GM23338 (cell line): ENCODE results near the gene GPN2. TPM values are rescaled to one million over a fixed set of nuclear protein-coding genes. Genes with fewer than 3 reads are reported as not detected.

Experiments used
- ATAC-seq: fragments of 200-7000 bp; cut with Tn5 transposase; 3 replicates; pipeline ENCODE4 v1.9.1; 2020
- DNase-seq: peaks from one replicate; pipeline ENCODE4 v3.0.0-alpha.2; 2015; ENCODE audit warnings: low spot score
- H2AFZ ChIP-seq: fragments of 200-600 bp; sonication (generic); 2 replicates; pipeline ENCODE4 v1.8.0; 2016; ENCODE audit warnings: antibody characterized with exemption, mild to moderate bottlenecking, moderate library complexity
- H3F3A ChIP-seq: fragments of 200-600 bp; sonication (generic); replicated peaks from 2 replicates; pipeline ENCODE4 v1.8.0; 2017; ENCODE audit warnings: antibody characterized with exemption, mixed run types, low read depth
- H3K27ac ChIP-seq: fragments of 200-600 bp; sonication (generic); 2 replicates; pipeline ENCODE4 v1.6.1; 2016; ENCODE audit warnings: low read depth
- H3K27me3 ChIP-seq: fragments of 200-600 bp; sonication (generic); 2 replicates; pipeline ENCODE4 v1.8.0; 2016; ENCODE audit warnings: mild to moderate bottlenecking, mixed run types, moderate library complexity; ENCODE audit not compliant: insufficient read depth
- H3K36me3 ChIP-seq: fragments of 200-600 bp; sonication (generic); 2 replicates; pipeline ENCODE4 v1.8.0; 2016; ENCODE audit warnings: mild to moderate bottlenecking; ENCODE audit not compliant: insufficient read depth
- H3K4me1 ChIP-seq: fragments of 200-600 bp; sonication (generic); 2 replicates; pipeline ENCODE4 v1.8.0; 2016; ENCODE audit warnings: mild to moderate bottlenecking, moderate library complexity; ENCODE audit not compliant: insufficient read depth
- H3K4me2 ChIP-seq: fragments of 200-600 bp; sonication (generic); 2 replicates; pipeline ENCODE4 v1.7.1; 2017; ENCODE audit warnings: mixed run types
- H3K4me3 ChIP-seq: fragments of 200-600 bp; sonication (generic); 2 replicates; pipeline ENCODE4 v1.6.1; 2016; ENCODE audit warnings: mixed run types
- H3K79me2 ChIP-seq: fragments of 200-600 bp; sonication (generic); replicated peaks from 2 replicates; pipeline ENCODE4 v1.8.0; 2017; ENCODE audit warnings: mild to moderate bottlenecking; ENCODE audit not compliant: insufficient read depth
- H3K9me2 ChIP-seq: fragments of 200-600 bp; sonication (generic); 2 replicates; pipeline ENCODE4 v1.8.0; 2017; ENCODE audit not compliant: insufficient read depth
- H4K20me1 ChIP-seq: fragments of 200-600 bp; sonication (generic); replicated peaks from 2 replicates; pipeline ENCODE4 v1.8.0; 2017; ENCODE audit warnings: mild to moderate bottlenecking; ENCODE audit not compliant: insufficient read depth
- H3K27ac Mint-ChIP-seq: 2 replicates; pipeline ENCODE4 v1.8.0; 2020; ENCODE audit warnings: inconsistent platforms, mild to moderate bottlenecking, moderate library complexity, mixed read lengths
- H3K27me3 Mint-ChIP-seq: 3 replicates; pipeline ENCODE4 v1.8.0; 2022; ENCODE audit warnings: low read depth, mild to moderate bottlenecking, moderate library complexity, mixed read lengths, inconsistent platforms; ENCODE audit not compliant: insufficient read depth, poor library complexity
- H3K36me3 Mint-ChIP-seq: 3 replicates; pipeline ENCODE4 v1.8.0; 2021; ENCODE audit warnings: low read depth, mild to moderate bottlenecking, inconsistent platforms, moderate library complexity, mixed read lengths
- H3K4me1 Mint-ChIP-seq: 3 replicates; pipeline ENCODE4 v1.8.0; 2020; ENCODE audit warnings: mild to moderate bottlenecking, inconsistent platforms, mixed read lengths
- H3K4me3 Mint-ChIP-seq: 3 replicates; pipeline ENCODE4 v1.8.0; 2021; ENCODE audit warnings: moderate library complexity, mild to moderate bottlenecking, inconsistent platforms, mixed read lengths
- H3K9me3 Mint-ChIP-seq: 3 replicates; pipeline ENCODE4 v1.8.0; 2020; ENCODE audit warnings: moderate library complexity, mild to moderate bottlenecking, inconsistent platforms, mixed read lengths
- CREB1 ChIP-seq: fragments of 250-450 bp; sonication (Bioruptor Pico); IDR thresholded peaks from 2 replicates; pipeline ENCODE4 v1.5.0; 2020; ENCODE audit warnings: low read depth, mild to moderate bottlenecking, moderate library complexity
- CTCF ChIP-seq, 2 experiments: fragments of 200-600 bp in 1 of 2; sonication (generic) in 1 of 2; conservative IDR thresholded peaks; 2 replicates each; pipeline versions ENCODE4 v1.5.1 to v1.6.1; 2016 to 2017; ENCODE audit warnings: antibody characterized with exemption in 2 of 2, low read depth in 2 of 2, mild to moderate bottlenecking in 2 of 2, moderate library complexity in 1 of 2
- ETS1 ChIP-seq: IDR thresholded peaks from 2 replicates; pipeline ENCODE4 v1.6.1; 2016; ENCODE audit warnings: antibody characterized with exemption
- EZH2 ChIP-seq: fragments of 200-600 bp; sonication (generic); IDR thresholded peaks from one replicate; pipeline ENCODE4 v1.8.0; 2017; ENCODE audit warnings: antibody characterized with exemption, mild to moderate bottlenecking, low read depth; ENCODE audit not compliant: unreplicated experiment
- EZH2phosphoT487 ChIP-seq: fragments of 200-600 bp; sonication (generic); IDR thresholded peaks from one replicate; pipeline ENCODE4 v1.8.1; 2018; ENCODE audit warnings: antibody characterized with exemption; ENCODE audit not compliant: unreplicated experiment
- NANOG ChIP-seq: IDR thresholded peaks from 2 replicates; pipeline ENCODE4 v1.6.1; 2016; ENCODE audit warnings: antibody characterized with exemption, borderline replicate concordance
- POLR2AphosphoS5 ChIP-seq: IDR thresholded peaks from 2 replicates; pipeline ENCODE4 v1.6.1; 2016; ENCODE audit warnings: antibody characterized with exemption, low read depth
- STAT1 ChIP-seq: IDR thresholded peaks from one replicate; pipeline ENCODE4 v1.6.1; 2016; ENCODE audit warnings: antibody characterized with exemption; ENCODE audit not compliant: unreplicated experiment
- ZNF114 ChIP-seq: fragments of 250-450 bp; sonication (Bioruptor Pico); IDR thresholded peaks from 2 replicates; pipeline ENCODE4 v1.5.0; 2020; ENCODE audit warnings: mild to moderate bottlenecking, moderate library complexity
- ZNF331 ChIP-seq: fragments of 250-450 bp; sonication (Bioruptor Pico); IDR thresholded peaks from 2 replicates; pipeline ENCODE4 v1.5.0; 2020; ENCODE audit warnings: low read depth, mild to moderate bottlenecking, moderate library complexity
- polyA plus RNA-seq: library from polyadenylated mRNA; unstranded; fragments of >200 nt; fragmentation: Nextera tagmentation; extraction: Ambion mirVana; gene quantifications from 2 replicates; pipeline ENCODE4 v1.2.1, GENCODE V29; 2016
- total RNA-seq: library from RNA; depleted of rRNA; stranded (reverse); fragments of >200 nt; shearing (Covaris generic); gene quantifications from 2 replicates; pipeline ENCODE4 v1.2.3, GENCODE V29; 2014
- TF ChIP-seq, protein P1 (sequence below): IDR thresholded peaks from one replicate; pipeline ENCODE4 v1.6.1; 2018; ENCODE audit warnings: antibody characterized with exemption; ENCODE audit not compliant: unreplicated experiment

Gene GPN2
- total and polyA plus RNA-seq, 2 experiments from 2014 or later: 10.1 to 19.4 TPM

DNA sequence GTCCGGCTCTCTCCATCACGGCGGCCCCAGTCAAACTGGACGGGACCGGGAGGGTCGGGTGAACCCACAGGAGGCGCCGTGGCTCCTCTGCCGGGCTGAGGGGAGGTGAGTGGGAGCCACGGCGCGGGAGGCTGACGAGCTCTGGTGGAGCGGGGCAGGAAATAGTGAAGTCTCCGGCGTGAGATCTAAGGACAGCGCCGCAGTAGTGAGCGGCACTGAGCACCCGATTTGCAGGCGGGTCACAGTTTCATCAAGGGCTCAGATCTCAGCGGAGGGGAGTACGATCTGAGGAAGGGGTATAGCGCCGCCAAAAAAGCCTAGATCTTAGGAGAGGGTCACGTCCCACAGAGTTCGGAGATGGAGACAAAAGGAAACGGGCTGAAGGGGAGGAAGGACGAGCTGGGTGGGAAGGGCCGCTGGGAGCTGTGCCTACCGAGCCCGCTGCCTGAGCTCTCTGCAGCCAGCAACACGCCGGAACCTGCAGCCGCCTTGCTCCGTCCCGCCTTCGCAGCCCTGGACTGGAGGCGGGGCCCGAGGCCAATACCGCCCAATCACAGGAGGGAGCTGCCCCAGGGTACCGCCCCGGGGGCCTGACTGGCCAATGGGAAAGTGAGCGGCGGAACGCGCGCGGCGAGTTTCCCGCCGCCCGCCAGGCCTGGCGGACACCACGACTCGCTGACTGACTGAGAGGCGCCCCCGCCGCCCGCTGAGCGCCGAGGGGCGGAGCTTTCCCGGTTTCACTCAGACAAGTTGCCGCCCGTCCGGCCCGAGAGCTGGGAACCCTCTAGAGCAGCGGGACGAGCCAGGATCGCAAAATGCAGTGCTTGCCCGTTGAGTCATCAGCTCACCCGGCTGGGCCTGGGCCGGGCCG lies 25.2 kb downstream of the GPN2 start:
- Histone ChIP-seq H3K27me3 (peaks cover 11% of the 10 kb centered on the region), H3K36me3 (no peaks in the 10 kb centered on the region), H3K9me2 (no peaks in the 10 kb centered on the region), H3K79me2 (no peaks in the 10 kb centered on the region), H4K20me1 (no peaks in the 10 kb centered on the region), H3K4me1 (peaks cover 15% of the 10 kb centered on the region), H3F3A (peaks cover 19% of the 10 kb centered on the region), H3K4me3 (peak overlapping the region; percentile 78), H3K4me2 (peak overlapping the region; percentile 96), H3K27ac (peak overlapping the region; percentile 94; the same call in 1 of the 2 replicates), H2AFZ (peak overlapping the region; percentile 99)
- H3K27me3 Mint-ChIP-seq: peaks cover 30% of the 10 kb centered on the region
- H3K27ac Mint-ChIP-seq: peak overlapping the region; percentile 21; the same call in 1 of the 2 replicates
- H3K9me3 Mint-ChIP-seq: no peaks in the 10 kb centered on the region
- H3K4me3 Mint-ChIP-seq: peak overlapping the region; percentile 92
- H3K36me3 Mint-ChIP-seq: no peaks in the 10 kb centered on the region; the same call in 2 of the 3 replicates
- peak; percentile 97 for DNase-seq
- peak; percentile 87 for ATAC-seq
- TF ChIP-seq CTCF (conservative IDR thresholded peaks at IDR 0.05; ENCODE audit: low read depth in 2 of 2) (0 out of 4 replicates have a peak, but pooled peaks have one; percentile 0 to 10), ETS1 (0 out of 2 replicates have a peak, but pooled peaks have one; percentile 28), ZNF331 (CRISPR knock-in tag) (no peak), POLR2AphosphoS5 (peak; percentile 88)
- H3K4me1 Mint-ChIP-seq: peaks cover 40% of the 10 kb centered on the region

GRCh38 chr1:26863685-26864077 lies 26.4 kb downstream of the GPN2 start:
- Mint-ChIP-seq H3K4me3 (peak overlapping the region; percentile 40; the same call in 2 of the 3 replicates), H3K27me3 (peaks cover 30% of the 10 kb centered on the region), H3K36me3 (no peaks in the 10 kb centered on the region; the same call in 2 of the 3 replicates), H3K9me3 (no peaks in the 10 kb centered on the region), H3K4me1 (peaks cover 40% of the 10 kb centered on the region), H3K27ac (no peak overlapping the region)
- H3K4me1 ChIP-seq: peaks cover 15% of the 10 kb centered on the region
- peak overlapping the region; percentile 78; the same call in 1 of the 2 replicates for H3K4me3 ChIP-seq
- peaks cover 11% of the 10 kb centered on the region for H3K27me3 ChIP-seq
- H3K27ac ChIP-seq: no peak overlapping the region
- H3K79me2 ChIP-seq: no peaks in the 10 kb centered on the region
- DNase-seq (no peak), ATAC-seq (no peak)
- H4K20me1 ChIP-seq: no peaks in the 10 kb centered on the region
- no peaks in the 10 kb centered on the region for H3K9me2 ChIP-seq
- H3K4me2 ChIP-seq: peak overlapping the region; percentile 96; the same call in 1 of the 2 replicates
- H3F3A ChIP-seq: peaks cover 19% of the 10 kb centered on the region
- no peak overlapping the region for H2AFZ ChIP-seq
- H3K36me3 ChIP-seq: no peaks in the 10 kb centered on the region
- TF ChIP-seq, protein P1, sequence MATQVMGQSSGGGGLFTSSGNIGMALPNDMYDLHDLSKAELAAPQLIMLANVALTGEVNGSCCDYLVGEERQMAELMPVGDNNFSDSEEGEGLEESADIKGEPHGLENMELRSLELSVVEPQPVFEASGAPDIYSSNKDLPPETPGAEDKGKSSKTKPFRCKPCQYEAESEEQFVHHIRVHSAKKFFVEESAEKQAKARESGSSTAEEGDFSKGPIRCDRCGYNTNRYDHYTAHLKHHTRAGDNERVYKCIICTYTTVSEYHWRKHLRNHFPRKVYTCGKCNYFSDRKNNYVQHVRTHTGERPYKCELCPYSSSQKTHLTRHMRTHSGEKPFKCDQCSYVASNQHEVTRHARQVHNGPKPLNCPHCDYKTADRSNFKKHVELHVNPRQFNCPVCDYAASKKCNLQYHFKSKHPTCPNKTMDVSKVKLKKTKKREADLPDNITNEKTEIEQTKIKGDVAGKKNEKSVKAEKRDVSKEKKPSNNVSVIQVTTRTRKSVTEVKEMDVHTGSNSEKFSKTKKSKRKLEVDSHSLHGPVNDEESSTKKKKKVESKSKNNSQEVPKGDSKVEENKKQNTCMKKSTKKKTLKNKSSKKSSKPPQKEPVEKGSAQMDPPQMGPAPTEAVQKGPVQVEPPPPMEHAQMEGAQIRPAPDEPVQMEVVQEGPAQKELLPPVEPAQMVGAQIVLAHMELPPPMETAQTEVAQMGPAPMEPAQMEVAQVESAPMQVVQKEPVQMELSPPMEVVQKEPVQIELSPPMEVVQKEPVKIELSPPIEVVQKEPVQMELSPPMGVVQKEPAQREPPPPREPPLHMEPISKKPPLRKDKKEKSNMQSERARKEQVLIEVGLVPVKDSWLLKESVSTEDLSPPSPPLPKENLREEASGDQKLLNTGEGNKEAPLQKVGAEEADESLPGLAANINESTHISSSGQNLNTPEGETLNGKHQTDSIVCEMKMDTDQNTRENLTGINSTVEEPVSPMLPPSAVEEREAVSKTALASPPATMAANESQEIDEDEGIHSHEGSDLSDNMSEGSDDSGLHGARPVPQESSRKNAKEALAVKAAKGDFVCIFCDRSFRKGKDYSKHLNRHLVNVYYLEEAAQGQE: no peak
- TF ChIP-seq CREB1 (no peak), ETS1 (no peak), EZH2 (no peak), ZNF114 (no peak), NANOG (no peak), POLR2AphosphoS5 (no peak), STAT1 (no peak), EZH2phosphoT487 (no peak), ZNF331 (CRISPR knock-in tag) (no peak)
